ENCODE measurements around the gene DNER. TPM values are rescaled to one million over a fixed set of nuclear protein-coding genes. Genes with fewer than 3 reads are reported as not detected.

The DNER gene
- total and polyA plus RNA-seq, 2 of the 4 experiments (the other 2 are of a cell fraction), result under 0.01 to 0.14 TPM

- DNase-seq, result peak; percentile 3
- Histone ChIP-seq H4K8ac (ENCODE audit: low read depth in 2 of 2, low read length in 2 of 2) (no peak overlapping the region), H3K27ac (ENCODE audit: insufficient read depth, low read length) (no peak overlapping the region), H3K27me3 (ENCODE audit: control insufficient read depth, insufficient read depth, low read length) (no peaks in the 10 kb centered on the region), H3K9ac (ENCODE audit: low read depth, low read length) (no peak overlapping the region), H4K20me1 (ENCODE audit: insufficient read depth, low read length) (no peaks in the 10 kb centered on the region), H3K23ac (ENCODE audit: low read depth, low read length) (no peak overlapping the region), H2AK5ac (ENCODE audit: low read depth, low read length) (no peak overlapping the region), H2AFZ (replicated peaks; ENCODE audit: low read length, poor library complexity) (no peak overlapping the region), H3K36me3 (ENCODE audit: control insufficient read depth, insufficient read depth, low read length) (no peaks in the 10 kb centered on the region), H2BK15ac (ENCODE audit: low read depth, low read length) (no peak overlapping the region), H2BK20ac (ENCODE audit: low read depth, low read length) (no peak overlapping the region), H3K4ac (ENCODE audit: low read depth, low read length) (no peak overlapping the region), H3K79me1 (ENCODE audit: low read depth in 1 of 2, low read length in 2 of 2) (no peaks in the 10 kb centered on the region), H3K4me2 (ENCODE audit: low read depth, low read length) (no peak overlapping the region), H4K91ac (ENCODE audit: insufficient read depth, low read depth, low read length) (no peak overlapping the region), H3K18ac (ENCODE audit: low read depth, low read length) (no peak overlapping the region), H4K5ac (ENCODE audit: low read depth, low read length) (no peak overlapping the region), H2AK9ac (replicated peaks; ENCODE audit: low read depth, low read length, poor library complexity) (no peak overlapping the region), H3K4me3 (ENCODE audit: insufficient read depth, low read depth, low read length) (no peak overlapping the region), H3K4me1 (ENCODE audit: control insufficient read depth, insufficient read depth, low read length) (peaks cover 4% of the 10 kb centered on the region; the same call in 1 of the 2 replicates), H3K14ac (replicated peaks; ENCODE audit: low read depth, low read length) (no peak overlapping the region), H2BK5ac (ENCODE audit: low read depth, low read length, poor library complexity, severe bottlenecking) (no peak overlapping the region), H3K9me1 (ENCODE audit: insufficient read depth, low read length) (no peaks in the 10 kb centered on the region), H2BK120ac (ENCODE audit: low read depth, low read length) (no peak overlapping the region), H3K56ac (ENCODE audit: extremely low read depth, insufficient read depth, low read length) (no peak overlapping the region), H3K9me3 (ENCODE audit: control insufficient read depth, insufficient read depth, low read length) (no peaks in the 10 kb centered on the region)
- BruUV-seq (replicated peaks), result no TSS peak
- dilution Hi-C loops (cut with HindIII; ENCODE audit: low sequenced_read_pairs, unreplicated experiment) (no loop called here), in situ Hi-C loops (cut with MboI; ENCODE audit: low sequenced_read_pairs) (no loop called here), intact Hi-C loops (cut with micrococcal nuclease) (no loop called here)
- CTCF ChIA-PET, result no interaction called here
- TF ChIP-seq SMC3 (IDR thresholded peaks at IDR 0.05; ENCODE audit: low read depth, low read length), result no peak
- TF ChIP-seq MAFK (IDR thresholded peaks at IDR 0.05; ENCODE audit: low read depth, low read length), result no peak
- no peak for TF ChIP-seq CTCF (conservative IDR thresholded peaks at IDR 0.05; ENCODE audit: low read depth, low read length)
- TF ChIP-seq RAD21 (IDR thresholded peaks at IDR 0.05; ENCODE audit: low read length), result no peak
- TF ChIP-seq FOS (IDR thresholded peaks at IDR 0.05; ENCODE audit: low read depth, low read length), result no peak
- TF ChIP-seq RFX5 (IDR thresholded peaks at IDR 0.05; ENCODE audit: low read depth, low read length), result no peak
- no peak for TF ChIP-seq USF2 (IDR thresholded peaks at IDR 0.05; ENCODE audit: low read depth, low read length)
- no peak for TF ChIP-seq CEBPB (IDR thresholded peaks at IDR 0.05; ENCODE audit: low read depth, low read length)
- no peak for ATAC-seq (ENCODE audit: low read depth)
- POLR2A ChIA-PET (ENCODE audit: unreplicated experiment), result no interaction called here
Observed at GRCh38 chr2:229728370-229728769, 14.0 kb upstream of the DNER start.

Data from IMR-90 (cell line).